ENCODE results near the gene WDFY3.

- TF ChIP-seq SUZ12 (IDR thresholded peaks at IDR 0.05) (no peak), FOXK2 (IDR thresholded peaks at IDR 0.05) (no peak), ELF4 (IDR thresholded peaks at IDR 0.05) (no peak), TARDBP (IDR thresholded peaks at IDR 0.05) (no peak), CTBP1 (IDR thresholded peaks at IDR 0.05; ENCODE audit: borderline replicate concordance) (no peak), ARNT (IDR thresholded peaks at IDR 0.05) (no peak)
- TF ChIP-seq, protein P1, sequence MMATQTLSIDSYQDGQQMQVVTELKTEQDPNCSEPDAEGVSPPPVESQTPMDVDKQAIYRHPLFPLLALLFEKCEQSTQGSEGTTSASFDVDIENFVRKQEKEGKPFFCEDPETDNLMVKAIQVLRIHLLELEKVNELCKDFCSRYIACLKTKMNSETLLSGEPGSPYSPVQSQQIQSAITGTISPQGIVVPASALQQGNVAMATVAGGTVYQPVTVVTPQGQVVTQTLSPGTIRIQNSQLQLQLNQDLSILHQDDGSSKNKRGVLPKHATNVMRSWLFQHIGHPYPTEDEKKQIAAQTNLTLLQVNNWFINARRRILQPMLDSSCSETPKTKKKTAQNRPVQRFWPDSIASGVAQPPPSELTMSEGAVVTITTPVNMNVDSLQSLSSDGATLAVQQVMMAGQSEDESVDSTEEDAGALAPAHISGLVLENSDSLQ (IDR thresholded peaks at IDR 0.05) = no peak
Measured at GRCh38 chr4:84648178-84648577, 318.3 kb downstream of the WDFY3 start.
